Measurements from ENCODE around the gene OR2A5.

DNA sequence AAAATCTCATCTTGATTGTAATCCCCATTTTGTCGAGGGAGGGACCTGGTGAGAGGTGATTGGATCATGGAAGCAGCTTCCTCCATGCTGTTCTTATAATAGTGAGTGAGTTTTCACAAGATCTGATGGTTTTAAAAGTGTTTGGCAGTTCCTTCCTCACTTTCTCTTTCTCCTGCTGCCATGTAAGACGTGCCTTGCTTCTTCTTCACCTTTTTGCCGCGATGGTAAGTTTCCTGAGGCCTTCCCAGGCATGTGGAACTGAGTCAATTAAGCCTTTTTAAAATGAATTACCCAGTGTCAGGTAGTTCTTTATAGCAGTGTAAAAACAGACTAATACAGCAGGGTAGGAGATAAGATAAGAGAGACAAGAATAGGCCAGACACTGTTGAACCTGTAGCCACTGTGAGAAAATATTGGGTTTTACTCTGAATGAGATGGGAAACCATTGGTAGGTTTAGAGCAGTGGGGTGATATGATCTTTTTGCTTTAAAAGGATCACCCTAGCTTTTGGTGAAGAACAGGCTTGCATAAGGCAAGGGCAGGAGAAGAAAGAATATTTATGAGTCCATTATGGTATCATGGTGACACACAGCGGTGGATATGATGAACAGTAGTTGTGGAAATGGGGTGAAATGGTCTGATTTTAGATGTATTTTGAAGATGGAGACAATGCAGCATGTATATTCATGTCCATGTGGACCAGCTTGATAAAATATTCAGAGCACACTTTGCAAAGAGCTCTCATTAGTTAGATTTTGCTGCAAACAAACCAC, 37.1 kb upstream of the OR2A5 start:
- TF ChIP-seq YY1 (IDR thresholded peaks at IDR 0.05; ENCODE audit: insufficient read depth, insufficient read length) = no peak
- no peak for TF ChIP-seq ZNF274 (IDR thresholded peaks at IDR 0.05; ENCODE audit: low read depth, low read length)
